Stimulated activated CD4-positive, alpha-beta T cell treated with anti-CD3 and anti-CD28 coated beads, Interleukin-4, amount 100 ng/mL, for 24 hours (primary cell): Measurements from ENCODE around the gene TINAGL1.
A peak's percentile ranks its signal among the peaks of the same experiment; 100 is the strongest.

Experiments used
- DNase-seq: peaks from one replicate; pipeline ENCODE4 v3.0.0-alpha.2; 2020

TINAGL1 gene, protein sequence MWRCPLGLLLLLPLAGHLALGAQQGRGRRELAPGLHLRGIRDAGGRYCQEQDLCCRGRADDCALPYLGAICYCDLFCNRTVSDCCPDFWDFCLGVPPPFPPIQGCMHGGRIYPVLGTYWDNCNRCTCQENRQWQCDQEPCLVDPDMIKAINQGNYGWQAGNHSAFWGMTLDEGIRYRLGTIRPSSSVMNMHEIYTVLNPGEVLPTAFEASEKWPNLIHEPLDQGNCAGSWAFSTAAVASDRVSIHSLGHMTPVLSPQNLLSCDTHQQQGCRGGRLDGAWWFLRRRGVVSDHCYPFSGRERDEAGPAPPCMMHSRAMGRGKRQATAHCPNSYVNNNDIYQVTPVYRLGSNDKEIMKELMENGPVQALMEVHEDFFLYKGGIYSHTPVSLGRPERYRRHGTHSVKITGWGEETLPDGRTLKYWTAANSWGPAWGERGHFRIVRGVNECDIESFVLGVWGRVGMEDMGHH

DNA sequence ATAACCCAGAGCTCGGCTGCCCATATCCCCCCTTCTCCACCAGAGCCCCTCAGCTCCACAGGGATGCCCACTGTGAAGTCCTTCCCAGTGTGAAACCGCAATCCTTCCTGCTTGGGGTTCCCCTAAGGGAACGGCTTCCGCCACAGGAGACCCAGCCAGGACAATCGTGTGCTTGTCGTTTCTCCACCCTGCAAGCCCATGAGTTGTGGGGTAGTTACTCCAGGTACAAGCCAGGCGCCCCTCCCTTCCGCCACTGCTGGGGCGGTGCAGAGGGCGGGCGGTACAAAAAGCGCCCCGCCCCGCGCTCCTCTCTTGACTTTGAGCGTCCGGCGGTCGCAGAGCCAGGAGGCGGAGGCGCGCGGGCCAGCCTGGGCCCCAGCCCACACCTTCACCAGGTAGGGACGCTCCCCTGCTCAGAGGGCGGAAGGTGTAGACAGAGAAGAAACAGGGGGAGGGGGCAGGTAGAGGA is at the start of gene TINAGL1:
Gene TINAGL1 (plus strand): TSS at position 315 of the 469 bp plus-strand sequence. CDS start 634 bp downstream, outside the sequence.
- DNase-seq = no peak

DNA sequence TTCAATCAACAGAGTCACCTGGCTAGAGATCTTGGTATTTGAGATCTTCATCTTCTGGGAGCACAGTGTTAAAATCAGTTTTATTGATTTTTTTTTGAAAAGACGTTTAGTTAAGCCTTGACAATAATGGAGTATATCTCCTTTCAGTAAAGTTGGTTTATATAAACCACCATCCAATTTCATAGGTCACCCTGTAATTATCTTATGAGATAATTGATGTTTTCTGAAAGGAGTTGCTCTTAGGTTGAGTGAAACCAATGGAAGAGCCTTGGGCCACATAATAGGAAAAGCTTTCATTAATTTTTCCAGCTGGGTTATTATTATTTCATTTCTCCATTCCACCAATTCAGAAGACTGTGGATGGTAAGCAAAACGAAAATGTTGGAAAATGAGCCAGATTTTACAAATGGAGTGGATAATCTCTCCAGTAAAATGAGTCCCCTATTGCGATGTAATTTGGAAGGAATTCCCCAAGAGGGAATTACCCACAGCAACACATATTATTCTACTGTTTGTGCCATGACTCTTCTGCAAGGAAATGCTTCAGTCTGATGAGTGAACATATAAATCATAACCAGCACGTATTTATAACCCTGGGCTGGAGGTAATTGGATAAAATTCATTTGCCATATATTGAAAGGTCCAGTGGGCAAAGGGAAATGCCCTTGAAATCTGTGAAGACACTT is 46.2 kb upstream of the TINAGL1 start:
- DNase-seq = no peak

DNA sequence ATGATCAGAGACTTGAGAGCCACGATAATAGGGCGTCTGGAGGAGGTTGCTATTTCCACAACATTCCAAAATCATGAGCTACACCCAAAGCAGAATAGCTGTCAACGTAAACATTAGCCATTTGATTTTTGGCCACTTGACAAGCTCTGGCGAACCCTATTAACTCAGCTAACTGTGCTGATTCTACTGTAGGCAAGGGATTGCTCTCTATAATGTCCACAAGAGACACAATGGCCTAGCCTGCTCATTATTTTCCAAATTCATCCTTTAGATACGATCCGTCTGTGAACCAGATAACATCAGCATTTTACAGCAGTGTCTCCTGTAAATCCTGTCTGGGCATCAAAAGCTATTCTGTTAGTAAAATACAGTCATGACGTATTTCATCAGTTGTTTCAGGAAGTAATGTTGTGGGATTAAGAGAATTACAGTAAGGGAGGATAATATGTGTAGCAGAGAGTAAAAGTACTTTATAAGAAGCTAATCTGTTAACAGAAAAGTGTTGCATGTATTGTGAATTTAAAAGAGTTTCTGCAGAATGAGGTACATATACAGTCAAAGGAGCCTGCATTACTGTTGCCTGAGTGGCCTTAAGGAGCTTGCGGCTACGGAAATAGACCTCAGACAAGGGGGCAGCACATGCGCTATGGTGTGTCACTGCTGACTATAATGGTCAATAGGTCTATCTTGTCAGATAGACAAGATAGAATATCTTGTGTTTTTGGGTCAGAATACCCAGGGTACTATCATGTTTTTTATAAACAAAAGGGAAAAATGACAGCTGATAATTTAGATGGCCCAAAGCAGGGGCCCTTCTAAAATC is 44.9 kb upstream of the TINAGL1 start:
- DNase-seq = no peak

DNA sequence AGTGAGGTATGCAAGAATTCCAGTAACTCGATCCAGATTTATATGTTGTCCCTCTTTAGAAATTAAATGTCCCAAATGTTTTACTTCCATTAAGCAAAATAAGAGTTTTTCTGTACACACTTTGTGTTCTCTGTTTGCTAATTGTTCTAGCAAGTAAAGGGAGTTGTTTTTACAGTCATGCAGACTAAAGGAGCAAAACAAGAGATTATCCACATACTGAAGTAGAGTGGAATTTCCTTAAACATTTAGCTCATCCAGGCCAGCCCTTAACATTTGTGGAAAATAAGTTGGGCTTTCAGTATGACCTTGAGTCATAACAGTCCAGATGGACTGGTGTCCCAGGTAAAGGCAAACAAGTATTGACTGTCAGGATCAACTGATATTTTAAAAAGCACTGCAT is 44.1 kb upstream of the TINAGL1 start:
- DNase-seq = no peak

DNA sequence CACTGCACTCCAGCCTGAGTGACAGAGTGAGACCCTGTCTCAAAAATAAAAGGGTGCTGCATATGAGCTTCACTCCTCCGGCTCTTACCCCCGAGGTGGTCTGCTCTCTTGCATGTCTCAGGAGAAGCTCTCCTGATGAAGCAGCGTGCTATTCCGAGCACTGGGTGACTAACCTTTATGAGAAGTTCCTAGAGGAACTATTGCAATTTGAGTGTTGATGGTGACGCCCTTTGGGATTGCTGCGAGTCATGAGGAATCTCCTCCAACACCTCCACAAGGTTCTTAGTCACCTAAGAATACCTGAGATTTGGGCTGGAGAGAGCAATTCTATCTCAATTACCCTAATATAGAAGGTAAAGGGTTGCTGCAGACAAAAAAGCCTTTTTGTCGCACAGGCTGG is 40.8 kb upstream of the TINAGL1 start:
- no peak for DNase-seq

DNA sequence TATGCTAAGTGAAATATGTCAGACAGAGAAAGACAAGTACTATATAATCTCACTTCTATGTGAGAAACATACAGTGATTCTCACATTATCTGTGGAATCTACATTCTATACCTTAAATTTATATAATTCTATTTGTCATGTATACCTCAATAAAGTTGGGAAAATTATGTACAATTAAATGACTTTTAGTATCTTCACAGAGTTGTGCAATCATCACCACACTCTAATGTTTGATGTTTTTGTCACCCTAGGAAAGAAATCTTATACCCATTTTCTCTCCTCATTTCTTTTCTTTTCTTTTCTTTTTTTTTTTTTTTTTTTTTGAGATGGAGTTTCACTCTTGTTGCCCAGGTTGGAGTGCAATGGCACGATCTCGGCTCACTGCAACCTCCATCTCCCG is 37.0 kb upstream of the TINAGL1 start:
- no peak for DNase-seq

DNA sequence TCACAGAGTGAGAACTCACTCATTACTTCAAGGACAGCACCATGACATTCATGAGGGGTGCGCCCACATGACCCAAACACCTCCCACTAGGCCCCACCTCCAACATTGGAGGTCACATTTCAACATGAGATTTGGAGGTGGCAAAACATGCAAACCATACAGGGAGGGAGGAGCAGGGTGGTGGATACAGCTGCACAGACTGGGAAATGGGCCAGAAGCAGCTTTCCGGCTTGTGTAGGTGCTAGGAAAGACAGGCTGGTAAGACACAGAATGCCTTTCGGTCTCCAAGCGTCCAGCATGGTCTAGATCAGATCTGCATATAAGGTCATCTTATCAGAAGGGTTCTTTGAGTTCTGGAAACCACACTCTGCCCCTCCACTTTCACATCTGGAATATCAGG is 35.1 kb upstream of the TINAGL1 start:
- DNase-seq = no peak

DNA sequence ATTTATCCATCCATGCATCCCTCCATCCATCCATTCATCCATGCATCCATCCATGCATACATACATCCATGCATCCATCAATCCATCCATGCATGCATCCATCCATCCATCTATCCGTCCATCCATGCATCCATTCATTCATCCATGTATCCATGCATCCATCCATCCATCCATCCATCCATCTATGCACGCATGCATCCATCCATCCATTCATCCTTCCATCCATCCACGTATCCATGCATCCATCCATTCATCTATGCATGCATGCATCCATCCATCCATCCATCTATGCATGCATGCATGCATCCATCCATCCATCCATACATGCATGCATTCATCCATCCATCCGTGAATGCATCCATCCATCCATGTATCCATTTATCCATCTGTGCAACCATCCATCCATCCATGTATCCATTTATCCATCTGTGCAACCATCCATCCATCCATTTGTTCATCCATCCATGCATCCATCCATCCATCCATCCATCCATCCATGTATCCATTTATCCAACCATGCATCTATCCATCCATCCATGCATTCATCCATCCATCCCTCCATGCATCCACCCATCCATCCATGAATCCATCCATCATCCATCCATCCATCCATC is 30.3 kb upstream of the TINAGL1 start:
- DNase-seq = no peak

DNA sequence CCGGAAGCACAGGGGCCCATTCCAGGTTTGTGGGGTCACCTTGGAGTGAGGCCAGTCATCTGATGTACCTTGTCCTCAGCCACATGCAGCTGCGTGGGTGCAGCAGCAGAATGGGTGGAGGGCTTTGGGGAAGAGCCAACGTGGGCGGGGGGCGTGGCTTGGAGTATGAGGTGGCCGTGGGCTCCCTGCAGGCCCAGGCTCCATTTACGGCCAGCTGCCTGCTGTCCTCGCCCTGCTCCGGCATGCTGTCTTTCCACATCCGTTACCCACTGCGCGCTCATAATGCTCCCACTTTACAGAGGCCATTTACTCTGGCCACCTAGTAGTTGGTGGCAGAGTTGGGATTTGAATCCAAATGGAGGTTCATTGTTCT is 27.8 kb upstream of the TINAGL1 start:
- DNase-seq = no peak

DNA sequence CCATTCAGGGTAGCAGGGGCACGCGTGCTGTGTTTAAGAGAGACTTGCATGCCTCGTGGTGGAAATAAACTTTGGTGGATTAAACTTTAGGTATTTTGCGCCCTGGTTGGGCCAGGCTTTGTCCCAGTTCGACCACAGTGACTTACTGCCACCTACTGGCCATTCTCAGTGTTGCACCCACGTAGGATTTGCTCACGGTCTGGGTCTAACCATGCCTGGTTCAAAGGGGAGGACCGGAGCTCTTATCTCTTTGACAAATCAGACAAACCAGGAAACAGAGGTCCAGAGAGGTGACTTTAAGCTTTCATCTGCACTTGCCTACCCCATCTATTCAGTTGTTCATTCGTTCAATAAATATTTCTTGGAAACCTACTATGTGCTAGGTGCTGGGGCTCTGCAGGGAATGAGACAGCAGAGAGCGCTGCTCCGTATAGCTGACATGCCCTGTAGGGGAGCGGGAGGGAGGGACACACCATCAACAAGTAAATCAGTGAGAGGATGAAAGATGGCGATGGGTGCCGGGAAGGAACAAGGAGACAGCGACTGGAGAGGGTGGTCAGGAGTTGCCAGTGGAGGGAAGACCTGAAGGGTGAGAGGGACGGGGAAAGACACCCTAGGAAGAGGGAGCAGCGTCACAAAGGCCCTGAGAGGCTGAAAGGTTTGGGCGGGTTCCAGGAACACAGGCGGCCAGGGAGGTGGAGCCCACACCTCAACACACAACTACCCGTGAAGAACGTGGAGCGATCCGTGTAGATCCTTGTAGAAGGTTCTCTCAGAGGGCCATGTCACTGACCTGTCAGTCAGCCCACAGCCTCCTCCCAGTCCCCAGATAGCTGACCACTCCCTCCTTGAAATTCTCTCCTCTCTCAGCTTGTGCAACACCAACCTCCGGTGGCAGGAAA is 27.2 kb upstream of the TINAGL1 start:
- peak; percentile 90 for DNase-seq

DNA sequence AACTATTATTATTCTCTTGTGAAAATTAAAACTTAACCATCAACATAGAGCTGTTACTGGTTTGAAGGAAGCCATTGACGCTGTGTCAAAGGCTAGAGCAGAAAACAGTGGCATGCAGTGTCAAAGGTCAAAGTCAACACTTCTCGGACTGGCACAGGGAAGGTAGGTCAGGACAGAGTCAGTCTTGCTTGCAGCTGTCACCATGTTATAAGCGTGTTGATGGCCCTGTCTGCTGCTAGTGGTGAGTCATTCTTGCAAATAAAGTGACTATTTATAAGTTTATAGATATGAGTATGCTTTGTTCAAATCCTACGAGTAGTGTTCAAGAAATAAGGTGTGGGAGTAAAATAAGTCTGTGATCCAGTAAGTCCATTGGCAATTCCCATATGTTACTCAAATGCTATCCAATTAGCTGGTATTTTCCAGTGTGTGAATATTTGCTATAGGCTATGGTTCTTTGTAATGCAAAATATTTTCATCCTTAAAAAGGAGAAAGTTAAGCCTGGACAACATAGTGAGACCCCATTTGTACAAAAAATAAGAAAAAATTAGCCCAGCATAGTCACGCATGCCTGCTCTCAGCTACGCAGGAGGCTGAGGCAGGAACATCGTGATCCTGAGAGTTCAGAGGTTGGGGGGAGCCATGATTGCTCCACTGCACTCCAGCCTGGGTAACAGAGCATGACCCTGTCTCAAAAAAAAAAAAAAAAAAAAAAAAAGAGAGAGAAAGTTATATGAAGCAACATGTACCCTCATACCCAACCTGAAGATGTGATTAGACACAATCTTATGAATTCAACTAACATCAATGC is 26.3 kb upstream of the TINAGL1 start:
- no peak for DNase-seq

DNA sequence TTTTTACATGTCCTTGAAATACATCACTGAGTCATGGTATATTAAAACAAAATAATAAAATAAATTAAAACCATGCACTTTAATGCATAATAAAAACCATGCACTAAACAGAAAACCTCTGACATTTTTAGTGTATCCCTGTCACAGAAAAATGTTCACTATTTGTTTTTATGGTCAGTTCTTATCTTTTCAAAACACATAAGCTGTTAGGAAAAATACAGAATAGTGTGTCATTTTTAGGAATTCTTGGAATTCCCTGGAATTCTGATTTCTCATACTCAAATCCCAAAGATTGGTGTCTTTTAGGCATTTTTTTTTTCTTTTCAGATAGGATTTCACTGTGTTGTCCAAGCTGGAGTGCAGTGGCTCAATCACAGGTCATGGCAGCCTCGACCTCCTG is 25.1 kb upstream of the TINAGL1 start:
- DNase-seq = no peak

DNA sequence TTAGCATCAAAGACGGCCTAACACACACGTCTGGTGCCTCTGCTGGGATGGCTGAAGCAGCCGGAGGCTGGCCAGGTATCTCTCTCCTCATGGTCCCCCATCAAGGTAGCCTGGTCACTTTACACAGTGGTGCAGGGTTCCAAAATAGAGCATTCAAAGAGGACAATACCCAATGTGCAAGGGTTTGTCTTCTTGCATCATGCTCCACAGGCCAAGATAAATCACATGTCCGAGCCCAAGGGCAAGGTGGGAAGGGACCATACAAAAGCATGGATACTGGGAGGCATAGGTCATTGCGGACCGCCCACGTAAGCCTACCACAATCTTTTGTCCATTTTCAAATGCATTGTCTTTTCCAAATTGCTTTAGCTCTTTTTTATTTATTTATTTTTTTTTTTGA is 23.8 kb upstream of the TINAGL1 start:
- DNase-seq = no peak

DNA sequence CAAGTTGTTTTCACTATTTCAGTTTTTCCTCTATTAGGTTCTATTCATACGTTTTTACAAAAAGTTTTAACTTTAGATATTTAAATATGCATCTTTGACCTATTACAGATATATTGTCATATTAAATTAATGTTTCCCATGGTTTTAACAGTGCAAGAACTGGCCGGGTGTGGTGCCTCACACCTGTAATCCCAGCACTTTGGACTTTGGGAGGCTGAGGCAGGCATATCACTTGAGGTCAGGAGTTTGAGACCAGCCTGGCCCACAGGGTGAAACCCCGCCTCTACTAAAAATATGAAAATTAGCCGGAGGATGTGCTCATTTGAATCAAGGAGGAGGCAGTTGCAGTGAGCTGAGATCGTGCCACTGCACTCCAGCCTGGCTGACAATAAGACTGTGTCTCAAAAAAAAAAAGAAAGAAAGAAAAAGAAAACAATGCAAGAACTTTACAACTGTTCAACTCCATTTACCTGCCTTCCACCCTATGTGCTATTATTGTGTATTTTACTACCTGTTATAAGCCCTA is 19.8 kb upstream of the TINAGL1 start:
- no peak for DNase-seq

DNA sequence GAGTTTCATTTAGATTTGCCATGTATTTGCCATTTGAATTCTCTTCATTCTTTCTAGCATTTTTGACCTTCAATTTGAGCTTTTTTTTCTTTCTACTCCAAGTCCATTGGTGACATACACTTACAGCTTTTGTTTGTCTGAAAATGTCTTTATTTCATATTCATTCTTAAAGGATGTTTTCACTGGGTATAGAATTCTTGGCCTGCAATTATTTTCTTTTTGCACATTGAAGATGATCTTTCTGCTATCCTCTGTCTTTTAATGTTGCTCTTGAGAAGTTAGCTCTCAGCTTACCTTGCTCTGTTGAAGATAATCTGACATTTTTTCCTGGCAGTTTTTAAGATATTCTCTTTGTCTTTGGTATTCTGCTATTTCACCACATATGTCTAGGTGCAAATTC is 16.6 kb upstream of the TINAGL1 start:
- DNase-seq = no peak

DNA sequence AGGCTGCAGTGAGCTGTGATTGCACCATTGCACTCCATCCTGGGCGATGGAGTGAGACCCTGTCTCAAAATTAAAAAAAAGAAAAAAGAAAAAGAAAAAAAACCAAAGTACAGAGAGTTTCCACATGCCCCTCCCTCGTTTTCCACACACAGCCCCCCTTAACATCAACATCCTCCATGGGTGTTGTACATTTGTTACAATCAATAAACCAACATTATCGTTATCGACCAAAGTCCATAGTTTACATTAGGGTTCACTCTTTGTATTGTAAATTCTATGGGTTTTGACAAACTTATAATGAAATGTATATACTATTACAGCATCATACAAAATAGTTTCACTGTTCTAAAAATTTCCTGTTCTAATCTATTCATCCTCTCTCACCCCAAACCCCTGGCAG is 15.9 kb upstream of the TINAGL1 start:
- no peak for DNase-seq

DNA sequence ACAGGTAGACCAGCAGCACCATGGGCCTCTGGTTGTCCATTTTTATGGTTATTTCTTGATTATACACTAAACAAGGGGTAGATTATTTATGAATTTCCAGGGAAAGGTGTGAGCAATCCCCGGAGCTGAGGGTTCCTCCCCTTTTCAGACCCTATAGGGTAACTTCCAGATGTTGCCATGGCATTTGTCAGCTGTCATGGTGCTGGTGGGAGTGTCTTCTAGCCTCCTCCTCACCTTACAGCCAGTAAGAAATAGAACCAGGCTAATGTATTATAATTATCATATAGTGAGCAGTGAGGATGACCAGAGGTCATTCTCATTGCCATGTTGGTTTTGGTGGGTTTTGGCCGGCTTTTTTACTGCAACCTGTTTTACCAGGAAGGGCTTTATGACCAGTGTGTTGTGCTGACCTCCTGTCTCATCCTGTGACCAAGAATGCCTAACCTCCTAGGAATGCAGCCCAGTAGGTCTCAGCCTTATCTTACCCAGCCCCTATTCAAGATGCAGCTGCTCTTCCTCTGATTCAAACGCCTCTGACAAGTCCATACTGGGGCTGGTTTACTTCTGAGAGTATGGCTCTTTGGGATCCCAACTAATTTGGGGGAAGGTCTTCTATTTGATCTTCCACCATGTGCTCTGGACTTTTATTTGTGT is 13.5 kb upstream of the TINAGL1 start:
- no peak for DNase-seq

DNA sequence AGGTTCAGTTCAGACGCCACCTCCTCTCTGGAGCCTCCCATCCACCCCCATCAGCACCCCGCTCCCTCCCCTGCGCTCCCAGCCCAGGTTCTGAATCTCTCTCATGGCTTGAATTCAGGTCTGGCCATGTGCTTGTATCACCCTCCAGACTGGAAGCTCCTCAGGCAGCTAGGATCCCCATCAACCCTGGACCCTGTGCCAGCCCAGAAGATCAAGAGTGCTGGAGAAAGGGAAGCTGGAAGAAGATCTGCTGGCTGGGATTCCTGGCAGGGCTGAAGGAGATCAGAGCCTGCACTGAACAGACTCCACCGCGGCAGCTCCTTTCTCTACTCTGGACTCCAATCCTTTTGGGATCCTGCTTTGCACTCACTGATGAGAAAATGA is 11.7 kb upstream of the TINAGL1 start:
- DNase-seq = no peak

DNA sequence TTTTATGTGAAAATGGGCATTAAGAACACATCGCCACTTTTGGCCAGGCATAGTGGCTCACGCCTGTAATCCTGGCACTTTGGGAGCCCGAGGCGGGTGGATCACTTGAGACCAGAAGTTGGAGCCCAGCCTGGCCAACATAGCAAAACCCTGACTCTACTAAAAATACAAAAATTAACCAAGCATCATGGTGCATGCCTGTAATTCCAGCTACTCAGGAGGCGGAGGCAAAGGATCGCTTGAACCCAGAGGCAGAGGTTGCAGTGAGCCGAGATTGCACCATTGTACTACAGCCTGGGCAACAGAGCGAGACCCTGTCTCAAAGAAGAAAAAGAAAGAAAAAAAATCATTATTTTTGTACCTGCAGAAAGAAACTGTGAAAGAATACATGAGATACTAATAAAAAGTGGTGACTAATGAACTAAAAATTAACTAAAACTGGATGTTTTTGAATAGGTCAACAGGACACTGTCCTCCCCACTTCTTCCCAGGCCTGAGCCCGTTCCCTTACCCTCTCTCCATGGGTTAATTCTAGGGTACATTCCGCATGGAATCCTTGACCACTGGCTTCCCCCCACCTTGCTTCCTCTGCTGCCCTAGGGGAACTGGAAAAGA is 8.3 kb upstream of the TINAGL1 start:
- DNase-seq = no peak
